ENCODE results near the gene KIF27.
"Not testable (repeated sequence)": the region's sequence is repeated elsewhere in the genome, so short reads cannot be mapped to it uniquely, and the experiment has no call there.

KIF27 gene

GRCh38 chr9:83815120-83815519, 106.1 kb downstream of the KIF27 start:
- not testable (repeated sequence) for DNase-seq (ENCODE audit: low read depth in 2 of 2)

DNA sequence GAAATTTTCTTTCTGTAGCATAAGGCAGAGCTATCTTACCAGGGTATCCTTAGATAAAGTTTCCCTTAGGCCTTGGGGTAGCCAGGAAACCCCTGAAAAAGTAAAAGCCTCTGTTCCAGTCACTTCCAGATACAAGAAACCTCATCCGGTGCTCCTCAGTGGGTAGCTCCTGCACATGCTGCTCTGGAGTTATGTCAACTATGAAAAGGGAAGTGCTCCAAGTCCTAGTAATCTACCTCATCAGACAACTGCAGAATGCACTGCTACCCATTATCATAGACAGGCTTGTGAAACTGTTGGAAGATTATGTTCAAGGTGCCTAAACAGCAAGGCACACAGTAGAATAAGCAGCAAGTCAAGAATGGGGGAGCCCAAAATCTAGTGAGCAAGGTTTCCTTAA, 112.0 kb downstream of the KIF27 start:
- DNase-seq (ENCODE audit: low read depth in 2 of 2): not testable (repeated sequence)

GRCh38 chr9:83804454-83804853, 116.8 kb downstream of the KIF27 start:
- DNase-seq (ENCODE audit: low read depth in 2 of 2): not testable (repeated sequence)

DNA sequence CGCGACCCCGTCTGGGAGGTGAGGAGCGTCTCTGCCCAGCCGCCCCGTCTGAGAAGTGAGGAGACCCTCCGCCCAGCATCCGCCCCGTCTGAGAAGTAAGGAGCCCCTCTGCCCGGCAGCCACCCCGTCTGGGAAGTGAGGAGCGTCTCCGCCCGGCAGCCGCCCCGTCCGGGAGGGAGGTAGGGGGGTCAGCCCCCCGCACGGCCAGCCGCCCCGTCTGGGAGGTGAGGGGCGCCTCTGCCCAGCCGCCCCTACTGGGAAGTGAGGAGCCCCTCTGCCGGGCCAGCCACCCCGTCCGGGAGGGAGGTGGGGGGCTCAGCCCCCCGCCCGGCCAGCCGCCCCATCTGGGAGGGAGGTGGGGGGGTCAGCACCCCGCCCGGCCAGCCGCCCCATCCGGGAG, 117.3 kb downstream of the KIF27 start:
- not testable (repeated sequence) for DNase-seq (ENCODE audit: low read depth in 2 of 2)

GRCh38 chr9:83800236-83801033, 120.8 kb downstream of the KIF27 start:
- no peak for DNase-seq (ENCODE audit: low read depth in 2 of 2)

GRCh38 chr9:83794051-83794450, 127.2 kb downstream of the KIF27 start:
- DNase-seq (ENCODE audit: low read depth in 2 of 2): no peak

DNA sequence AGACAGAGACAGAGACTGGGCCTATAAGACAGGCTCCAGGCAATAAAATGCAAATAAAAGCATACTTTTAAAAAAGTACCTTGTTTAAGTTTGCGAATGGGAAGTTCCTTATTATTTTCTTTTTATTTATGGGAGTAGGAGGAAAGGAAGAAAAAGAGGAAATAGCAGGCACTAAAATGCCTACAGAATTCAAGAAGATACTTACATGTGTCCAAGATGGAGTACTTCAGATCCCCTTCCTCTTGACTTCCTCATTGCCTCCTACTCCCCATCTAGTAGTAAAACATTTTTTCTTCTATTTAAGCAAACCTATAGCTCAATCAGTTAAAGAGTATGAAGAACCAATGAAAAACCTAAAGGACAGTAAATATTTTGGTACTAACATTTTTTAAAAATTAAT, 128.5 kb downstream of the KIF27 start:
- no peak for DNase-seq (ENCODE audit: low read depth in 2 of 2)
